HG03460 (cell line): ENCODE measurements around the gene CNNM4.
"Not testable (repeated sequence)": the region's sequence is repeated elsewhere in the genome, so short reads cannot be mapped to it uniquely, and the experiment has no call there.

ENCODE experiments used
- ATAC-seq: cut with Tn5 transposase; IDR thresholded peaks from one replicate; pipeline ENCODE4 v1.9.1; 2021; ENCODE audit not compliant: unreplicated experiment

Gene CNNM4

DNA sequence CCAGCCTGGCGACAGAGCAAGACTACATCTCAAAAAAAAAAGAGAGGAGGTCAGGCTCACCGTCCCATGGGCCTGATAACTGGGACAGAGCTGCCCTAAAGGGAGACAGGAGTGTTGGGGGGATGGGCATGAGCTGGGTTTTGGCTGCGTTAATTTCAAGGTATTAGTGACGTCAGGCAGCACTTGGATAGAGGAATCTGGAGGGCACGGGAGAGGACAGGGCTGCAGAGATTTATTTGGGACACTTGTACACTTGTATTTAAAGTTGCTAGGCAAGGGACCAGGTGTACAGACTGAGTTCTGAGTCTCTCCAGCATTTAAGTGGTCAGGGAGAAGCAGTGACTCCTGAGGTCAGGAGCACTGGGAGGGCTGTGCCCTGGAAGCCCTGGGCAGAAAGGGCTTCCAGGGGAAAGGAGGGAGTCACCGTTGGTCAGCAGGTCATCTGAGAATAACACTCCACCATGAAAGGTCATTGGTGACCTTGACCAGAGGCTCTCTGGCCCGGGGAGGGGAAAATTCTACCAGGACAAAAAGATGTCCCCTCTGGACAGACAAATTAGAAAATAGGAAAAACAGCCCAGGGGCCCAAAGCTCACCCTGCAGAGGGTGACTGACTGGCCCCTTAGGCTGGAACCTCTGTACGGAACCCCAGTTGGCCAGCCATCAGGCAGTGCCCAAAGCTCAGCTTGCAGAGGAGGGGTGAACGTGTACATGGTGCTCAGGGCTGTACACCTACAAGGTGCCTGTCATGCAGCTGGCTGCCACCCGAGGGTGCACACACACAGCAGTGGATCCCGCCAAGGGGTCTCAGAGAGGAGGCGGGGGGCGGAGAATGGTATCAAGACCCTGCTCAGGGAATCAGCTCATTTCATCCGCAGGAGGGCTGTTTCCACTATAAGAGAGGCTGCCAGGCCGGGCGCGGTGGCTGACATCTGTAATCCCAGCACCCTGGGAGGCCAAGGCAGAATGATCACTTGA, 32.4 kb downstream of the CNNM4 start:
- ATAC-seq: no peak

DNA sequence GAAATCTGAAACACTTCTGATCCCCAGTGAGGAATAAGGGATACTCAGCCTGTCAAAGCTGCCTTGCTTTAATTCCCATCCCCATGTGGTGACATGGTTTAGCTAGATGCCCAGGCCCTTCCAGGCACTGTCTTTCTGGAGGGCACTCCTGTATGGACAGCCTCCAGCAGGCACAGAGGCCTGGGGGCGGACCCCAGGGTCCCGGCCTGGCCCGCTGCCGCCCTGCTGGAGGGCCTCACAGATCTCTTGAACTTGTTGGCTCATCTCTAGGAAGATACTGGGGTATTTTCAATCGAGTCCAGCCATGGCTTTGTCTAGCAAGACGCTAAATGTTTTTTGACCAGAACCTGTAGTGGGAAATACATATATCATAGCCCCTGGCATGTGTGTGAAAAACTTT, 34.4 kb downstream of the CNNM4 start:
- ATAC-seq: no peak

DNA sequence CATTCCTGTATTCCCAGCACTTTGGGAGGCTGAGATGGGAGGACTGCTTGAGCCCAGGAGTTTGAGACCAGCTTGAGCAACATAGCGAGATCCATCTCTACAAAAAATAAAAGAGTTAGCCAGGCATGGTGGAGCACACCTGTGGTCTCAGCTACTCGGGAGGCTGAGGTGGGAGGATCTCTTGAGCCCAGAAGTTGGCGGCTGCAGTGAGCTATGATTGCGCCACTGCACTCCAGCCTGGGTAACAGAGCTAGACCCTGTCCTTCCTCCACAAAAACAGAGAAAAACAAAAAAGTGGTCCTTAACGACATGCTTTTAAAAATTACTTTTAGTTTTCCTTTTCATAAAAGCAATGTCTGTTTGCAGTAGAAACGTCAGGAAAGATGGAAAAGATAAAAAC, 35.8 kb downstream of the CNNM4 start:
- ATAC-seq: not testable (repeated sequence)

DNA sequence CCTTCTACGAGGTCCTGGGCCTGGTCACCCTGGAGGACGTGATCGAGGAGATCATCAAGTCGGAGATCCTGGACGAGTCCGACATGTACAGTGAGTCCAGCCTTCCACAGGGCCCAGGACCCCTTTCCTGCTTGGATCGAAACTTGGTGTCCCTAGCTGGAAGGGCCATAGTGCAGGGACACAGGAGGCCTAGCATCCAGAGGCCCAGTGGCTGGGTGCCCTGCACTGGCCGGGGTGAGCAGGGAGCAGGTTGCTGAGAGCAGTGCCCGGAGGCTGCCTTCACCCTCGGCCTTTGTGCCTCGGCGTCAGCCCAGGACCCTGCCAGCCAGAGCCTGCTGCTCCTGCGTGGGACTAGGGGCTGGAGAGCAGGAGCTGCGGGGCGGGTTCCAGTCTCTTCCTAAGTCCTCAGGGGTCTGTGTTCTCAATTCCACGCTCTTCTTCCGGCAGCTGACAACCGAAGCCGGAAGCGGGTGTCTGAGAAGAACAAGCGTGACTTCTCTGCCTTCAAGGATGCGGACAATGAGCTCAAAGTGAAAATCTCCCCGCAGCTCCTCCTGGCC, 36.4 kb downstream of the CNNM4 start:
- no peak for ATAC-seq

DNA sequence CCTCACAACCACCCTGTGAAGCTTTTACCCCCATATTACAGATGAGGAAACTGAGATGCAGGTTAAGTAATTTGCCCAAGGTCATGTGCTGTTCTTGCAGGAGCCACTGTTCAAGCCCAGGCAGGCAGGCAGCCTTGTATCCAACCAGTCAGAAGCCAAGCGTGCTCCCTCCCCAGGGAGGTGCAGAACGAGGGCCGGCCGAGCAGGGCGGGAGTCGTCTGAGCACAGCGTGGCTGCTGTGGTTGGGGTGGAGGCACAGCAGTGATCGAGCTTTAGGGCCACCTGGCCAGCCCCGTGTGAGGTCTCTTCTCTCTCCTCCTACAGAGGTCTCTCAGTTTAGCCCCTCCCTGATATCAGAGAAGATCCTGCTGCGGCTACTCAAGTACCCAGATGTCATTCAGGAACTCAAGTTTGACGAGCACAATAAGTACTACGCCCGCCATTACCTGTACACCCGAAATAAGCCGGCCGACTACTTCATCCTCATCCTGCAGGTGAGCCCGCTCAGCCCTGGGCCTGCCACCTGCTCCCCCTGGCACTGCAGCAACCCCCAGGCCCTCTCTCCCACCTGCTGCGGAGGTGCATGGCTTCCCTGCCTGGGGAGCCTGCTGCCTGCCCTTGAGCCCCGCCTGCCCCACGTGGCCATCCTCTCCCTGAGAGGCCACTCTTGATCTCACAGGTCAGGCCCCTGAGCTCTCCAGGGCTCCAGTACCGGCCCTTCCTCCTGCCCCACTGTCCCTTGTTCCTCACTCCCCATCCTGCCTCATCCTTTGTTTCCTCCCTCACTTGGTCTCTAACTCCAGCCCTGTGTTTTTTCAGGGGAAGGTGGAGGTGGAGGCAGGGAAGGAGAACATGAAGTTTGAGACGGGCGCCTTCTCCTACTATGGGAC, 38.3 kb downstream of the CNNM4 start:
- no peak for ATAC-seq

DNA sequence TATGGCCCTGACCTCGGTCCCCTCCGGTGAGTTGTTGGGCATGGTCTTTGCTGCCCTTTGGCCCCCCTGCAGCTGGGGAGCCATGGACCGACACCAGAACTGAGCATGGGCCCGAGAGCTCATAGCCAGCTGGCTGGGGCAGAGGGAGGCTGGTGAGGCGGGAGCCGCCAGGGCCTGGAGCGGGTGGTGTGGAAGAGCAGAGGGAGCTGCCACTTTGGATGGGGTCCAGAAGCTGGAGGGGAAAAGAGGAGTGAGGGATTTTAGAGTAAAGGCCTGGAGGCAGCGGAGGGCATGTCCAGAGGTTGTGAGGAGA, 38.9 kb downstream of the CNNM4 start:
- no peak for ATAC-seq

DNA sequence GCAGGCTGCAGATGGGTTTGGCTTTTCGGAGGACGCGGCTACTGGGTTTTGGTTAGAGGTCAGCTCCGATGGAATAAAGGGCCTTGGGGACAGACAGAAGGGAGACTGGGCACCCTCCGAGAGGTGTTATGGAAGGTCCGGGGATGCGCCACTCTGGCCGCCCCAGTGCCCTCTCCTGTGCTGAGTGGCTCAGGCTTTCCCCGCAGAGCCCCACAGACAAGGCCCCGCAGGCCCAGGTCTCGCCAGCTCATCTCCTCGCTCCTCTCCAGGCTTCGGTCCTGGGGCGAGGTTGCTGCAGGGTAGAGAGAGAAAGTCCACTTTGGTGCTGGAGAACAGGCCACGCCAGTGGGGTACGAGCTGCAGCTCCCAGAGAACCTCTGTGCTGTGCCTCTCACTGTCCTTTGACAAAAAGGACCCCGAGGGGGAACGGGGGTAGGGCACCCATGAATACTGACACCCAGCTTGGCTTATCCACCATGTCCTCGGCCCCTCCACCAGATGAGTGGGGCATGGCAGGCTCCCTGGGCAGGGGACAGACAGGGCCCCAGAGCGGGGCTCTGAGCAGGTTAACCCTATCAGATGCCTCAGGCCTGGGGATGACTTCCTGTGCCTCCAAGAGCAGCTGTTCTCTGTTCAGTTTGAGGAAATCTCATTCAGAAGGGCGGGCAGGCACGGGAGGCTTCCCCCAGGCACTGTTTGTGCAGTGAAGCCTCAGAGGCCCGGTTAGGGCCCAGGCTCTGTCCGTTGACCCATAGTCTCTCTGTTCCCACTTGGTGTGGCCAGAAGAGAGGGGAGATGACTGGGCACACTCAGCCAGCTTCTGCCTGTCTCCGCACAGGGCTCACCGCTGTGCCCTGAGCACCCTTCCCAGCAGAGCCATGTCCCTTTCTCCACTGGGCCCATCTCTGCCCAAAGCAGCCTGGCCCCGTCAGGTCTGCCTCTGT, 39.6 kb downstream of the CNNM4 start:
- peak; percentile 19 for ATAC-seq

DNA sequence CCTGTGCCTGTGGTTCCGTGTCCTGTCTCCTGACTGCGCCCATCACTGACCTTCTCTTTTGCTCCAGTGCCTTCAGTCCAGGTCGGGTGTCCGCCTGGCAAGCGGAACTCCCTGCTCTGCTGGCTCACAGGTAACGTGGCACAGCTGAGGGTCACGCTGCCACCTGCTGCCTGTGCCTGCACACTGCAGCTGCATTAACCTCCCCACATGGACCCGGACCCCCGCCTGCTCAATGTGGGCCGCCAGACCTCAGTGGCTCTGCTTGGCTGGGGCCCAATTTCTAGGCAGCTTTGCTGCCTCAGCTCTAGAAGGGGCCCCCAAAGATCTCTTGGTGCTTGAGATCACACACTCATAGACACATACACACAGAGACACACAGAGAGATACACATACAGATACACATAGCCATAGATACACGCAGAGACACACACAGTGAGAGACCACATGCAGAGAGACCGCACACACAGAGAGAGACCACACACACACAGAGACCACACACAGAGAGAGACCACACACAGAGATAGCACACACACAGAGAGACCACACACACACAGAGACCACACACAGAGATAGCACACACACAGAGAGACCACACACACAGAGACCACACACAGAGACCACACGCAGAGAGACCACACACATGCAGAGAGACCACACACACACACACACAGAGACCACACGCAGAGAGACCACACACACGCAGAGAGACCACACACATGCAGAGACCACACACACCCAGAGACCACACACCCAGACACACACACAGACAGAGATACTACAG, 40.5 kb downstream of the CNNM4 start:
- ATAC-seq: peak; percentile 74

DNA sequence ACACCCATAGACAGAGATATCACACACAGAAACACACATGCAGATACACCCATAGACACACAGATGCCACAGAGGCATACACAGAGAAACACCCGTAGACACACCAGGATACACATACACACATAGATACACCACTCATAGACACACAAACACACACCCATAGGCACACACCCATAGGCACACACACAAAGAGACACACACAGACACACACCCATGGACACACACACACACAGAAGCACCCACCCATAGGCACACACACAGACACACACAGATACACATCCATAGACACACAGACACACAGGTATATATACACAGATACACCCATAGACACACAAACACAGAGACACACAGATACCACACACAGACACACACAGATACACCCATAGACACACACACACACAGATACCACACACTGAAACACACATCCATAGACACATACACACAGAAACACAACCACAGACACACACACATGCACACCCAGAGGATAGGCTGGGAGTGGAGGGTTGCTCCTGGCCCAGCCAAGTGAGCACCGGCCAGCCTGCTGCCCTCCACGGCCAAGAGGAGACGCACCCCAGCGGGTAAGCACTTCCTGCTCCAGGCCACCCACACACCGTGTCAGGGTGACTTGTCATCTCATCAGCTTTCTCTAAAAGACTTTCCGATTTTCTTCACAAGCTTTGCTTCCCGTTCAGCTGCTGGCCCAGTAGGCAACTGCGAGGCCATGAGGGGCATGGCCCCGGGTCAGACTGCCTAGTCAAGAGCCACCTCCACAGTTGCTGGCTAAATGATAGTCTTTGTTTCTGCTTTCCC, 41.3 kb downstream of the CNNM4 start:
- no peak for ATAC-seq

DNA sequence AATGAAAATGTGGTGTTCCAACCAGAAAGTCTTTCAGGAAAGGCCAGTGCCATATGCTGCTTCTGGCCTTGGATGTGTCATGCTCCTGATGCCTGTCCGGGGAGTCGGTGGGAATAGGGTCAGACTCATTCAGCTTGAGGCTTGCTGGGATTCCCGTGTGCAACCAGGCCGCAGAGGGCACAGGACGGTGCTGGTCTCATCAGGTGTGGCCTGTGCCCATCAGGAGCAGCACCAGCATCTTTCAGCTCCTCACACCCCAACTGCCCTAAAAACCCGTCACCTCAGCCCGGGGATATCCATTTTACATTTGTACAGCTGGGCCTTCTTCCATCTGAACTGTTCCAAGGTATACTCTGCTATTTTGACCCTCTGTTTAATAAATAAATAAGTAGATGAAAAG, 42.0 kb downstream of the CNNM4 start:
- ATAC-seq: no peak

DNA sequence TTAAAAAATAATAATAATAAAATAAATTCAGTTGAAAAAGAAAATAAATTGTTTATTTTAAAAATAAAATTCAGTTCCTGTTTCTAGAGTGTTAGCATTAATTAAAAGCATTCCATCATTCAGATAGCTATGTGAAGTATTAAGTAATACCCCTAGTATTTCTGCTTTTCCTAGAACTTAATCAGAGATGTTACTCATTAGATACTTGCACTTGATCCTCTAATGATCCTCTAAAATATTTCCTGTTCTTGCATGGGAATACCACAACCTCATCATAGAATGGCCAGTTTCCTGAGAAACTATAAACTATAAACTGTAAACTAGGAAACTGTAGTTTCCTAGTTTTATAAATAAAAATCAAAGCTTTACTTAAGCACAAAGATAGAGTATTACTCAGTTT, 44.3 kb downstream of the CNNM4 start:
- no peak for ATAC-seq

DNA sequence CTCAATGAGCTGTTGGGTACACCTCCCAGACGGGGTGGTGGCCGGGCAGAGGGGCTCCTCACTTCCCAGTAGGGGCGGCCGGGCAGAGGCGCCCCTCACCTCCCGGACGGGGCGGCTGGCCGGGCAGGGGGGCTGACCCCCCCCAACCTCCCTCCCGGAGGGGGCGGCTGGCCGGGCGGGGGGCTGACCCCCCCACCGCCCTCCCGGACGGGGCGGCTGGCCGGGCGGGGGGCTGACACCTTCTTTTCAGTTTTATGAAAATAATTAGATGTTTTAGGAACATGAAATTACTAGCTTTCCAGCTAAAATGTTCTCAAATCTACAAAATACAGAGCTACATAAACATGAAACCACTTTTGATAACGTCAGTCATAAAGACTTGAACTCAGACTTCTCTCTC, 45.2 kb downstream of the CNNM4 start:
- not testable (repeated sequence) for ATAC-seq

DNA sequence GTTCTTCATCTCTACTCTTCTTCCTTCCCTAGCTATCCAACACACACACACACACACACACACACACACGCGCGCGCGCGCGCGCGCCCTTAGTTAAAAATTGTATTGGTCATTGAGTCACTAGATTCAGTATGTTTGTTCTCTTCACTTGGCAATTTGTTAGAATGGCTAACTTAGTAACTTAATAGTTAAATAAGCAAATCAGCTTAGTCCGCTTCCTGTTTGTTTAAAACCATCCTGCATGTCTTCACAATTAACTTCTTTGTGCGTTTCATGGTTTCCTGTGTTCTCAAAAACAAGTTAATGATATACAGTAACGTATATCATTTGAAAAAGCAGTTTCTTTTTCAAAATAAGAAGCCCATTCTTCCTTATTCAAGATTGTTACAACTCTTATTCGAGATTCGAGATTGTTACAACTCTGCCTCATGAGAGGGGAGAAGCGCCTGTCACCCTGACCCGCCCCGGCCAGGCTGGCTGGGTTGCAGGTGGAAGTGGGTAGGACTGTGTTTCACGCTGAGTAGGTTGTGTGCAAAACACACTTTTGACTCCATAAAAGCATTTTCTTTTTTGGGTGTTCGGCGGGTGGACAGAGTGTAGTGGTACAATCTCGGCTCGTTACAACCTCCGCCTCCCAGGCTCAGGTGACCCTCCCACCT, 45.9 kb downstream of the CNNM4 start:
- peak; percentile 55 for ATAC-seq

DNA sequence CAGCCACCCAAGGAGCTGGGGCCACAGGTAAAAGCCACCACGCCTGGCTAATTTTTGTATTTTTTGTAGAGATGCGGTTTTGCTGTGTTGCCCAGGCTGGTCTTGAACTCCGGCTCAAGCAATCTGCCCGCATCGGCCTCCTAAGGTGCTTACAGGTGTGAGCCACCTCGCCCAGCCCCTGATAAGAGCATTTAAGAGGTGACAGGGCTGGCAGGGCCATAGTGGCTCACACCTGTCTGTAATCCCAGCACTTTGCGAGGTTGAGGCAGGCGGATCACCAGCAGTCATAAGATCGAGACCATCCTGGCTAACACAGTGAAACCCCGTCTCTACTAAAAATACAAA, 46.4 kb downstream of the CNNM4 start:
- no peak for ATAC-seq

DNA sequence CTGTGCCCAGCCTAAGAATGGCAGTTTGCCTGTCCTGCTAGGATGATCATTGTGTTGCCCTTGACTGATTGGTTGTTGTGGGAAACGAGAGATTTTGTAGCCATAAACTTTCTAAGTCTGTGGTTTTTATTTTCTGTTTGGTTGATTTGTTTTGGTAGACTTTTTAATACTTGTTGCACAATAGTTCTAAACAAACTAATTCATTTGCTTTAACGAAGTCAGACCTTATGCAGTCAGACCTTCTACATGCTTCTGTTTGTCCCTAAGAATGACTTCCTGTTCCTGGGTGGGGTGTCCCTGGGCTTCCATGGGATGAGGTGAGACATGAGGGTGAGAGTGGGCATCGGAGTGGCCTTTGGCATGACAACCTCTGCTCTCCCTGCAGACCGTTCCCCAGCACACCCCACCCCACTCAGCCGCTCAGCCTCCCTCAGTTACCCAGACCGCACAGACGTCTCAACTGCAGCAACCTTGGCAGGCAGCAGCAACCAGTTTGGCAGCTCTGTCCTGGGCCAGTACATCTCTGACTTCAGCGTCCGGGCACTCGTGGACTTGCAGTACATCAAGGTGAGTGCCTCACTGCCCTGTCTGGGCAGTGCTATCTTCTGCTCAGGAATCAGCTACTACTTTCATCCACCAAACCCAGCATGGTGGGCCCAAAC, 47.6 kb downstream of the CNNM4 start:
- no peak for ATAC-seq

DNA sequence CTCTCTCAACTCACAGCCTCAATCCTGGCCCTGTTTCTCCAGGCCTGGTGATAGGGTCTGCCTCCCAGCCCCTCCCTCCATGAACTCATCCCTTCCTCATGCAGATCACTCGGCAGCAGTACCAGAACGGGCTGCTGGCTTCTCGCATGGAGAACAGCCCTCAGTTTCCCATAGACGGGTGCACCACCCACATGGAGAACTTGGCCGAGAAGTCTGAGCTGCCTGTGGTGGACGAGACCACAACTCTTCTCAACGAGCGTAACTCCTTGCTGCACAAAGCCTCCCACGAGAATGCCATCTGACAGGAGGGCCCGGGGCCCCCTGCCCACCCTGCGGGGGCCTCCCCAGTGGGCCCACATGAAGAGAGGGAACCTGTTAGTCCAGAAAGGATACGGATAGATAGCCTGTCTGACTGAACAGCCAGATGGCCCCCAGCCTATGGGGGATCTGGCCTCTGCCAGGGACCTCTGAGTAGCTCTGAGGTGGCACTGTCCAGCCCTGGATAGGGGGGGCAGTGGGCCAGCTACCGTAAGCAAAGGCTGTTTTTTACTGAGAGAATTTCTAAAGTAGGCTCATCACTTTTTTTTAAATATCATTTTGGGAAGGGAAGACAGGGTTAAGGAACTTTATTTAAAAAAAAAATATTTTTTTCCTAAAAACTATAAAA, 48.6 kb downstream of the CNNM4 start:
- ATAC-seq: no peak

DNA sequence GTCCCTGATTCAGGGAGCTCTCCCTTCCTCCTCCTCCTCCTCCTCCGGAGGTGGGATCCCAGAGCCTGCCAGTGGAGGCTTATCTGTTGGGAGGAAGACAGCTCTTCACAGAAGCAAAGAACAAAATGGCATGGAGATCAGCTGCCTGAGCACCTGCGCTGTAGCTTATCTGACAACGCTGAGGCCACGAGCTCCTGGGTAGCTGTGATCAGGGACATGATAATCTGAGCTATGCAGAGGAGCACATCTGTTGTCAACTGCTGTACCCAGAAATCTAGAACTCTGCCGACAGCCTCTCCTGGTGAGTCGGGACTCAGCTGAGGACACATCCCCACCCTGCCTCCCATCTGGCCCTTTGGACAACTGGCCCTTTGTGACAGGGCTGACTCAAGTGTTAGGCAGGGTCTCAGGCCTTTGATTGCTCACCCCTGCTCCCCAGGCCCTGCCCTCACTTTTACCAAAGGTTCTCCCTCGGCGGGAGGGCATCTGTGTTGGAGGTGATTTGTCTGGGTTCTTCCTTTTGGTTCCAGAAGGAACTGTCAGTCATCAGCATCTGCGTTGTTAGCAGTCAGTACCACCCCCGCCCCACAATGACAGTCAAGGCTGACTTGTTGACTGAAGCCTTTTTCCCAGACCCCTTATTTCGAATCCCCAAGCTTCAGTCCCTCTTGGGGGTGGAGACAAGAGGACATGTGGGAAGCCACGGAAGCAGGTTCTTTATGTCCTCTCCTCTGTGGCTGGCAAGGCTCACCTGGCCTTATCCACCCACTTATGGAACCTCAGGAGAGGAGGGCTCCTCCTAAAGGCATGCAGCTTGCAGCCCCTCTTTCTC, 49.5 kb downstream of the CNNM4 start:
- no peak for ATAC-seq
